Mucosa of descending colon (tissue), 3 donors: Measurements from ENCODE around the gene GRB10. TPM values are rescaled to one million over a fixed set of nuclear protein-coding genes. Genes with fewer than 3 reads are reported as not detected.

Source experiments
- ATAC-seq: fragments of 200-7000 bp; cut with Tn5 transposase; one replicate; pipeline ENCODE4 v1.9.1; 2020; ENCODE audit warnings: mild to moderate bottlenecking, moderate library complexity
- DNase-seq, 3 donors: peaks; one replicate each; pipeline ENCODE4 v3.0.0-alpha.2; 2020
- H3K36me3 ChIP-seq: fragments of 200-600 bp; one replicate; pipeline ENCODE4 v1.8.0; 2021; ENCODE audit warnings: low read depth, mild to moderate bottlenecking
- H3K4me1 ChIP-seq: fragments of 200-600 bp; one replicate; pipeline ENCODE4 v1.8.0; 2021; ENCODE audit warnings: low read depth, mild to moderate bottlenecking
- H3K4me3 ChIP-seq: fragments of 200-600 bp; one replicate; pipeline ENCODE4 v1.8.0; 2021; ENCODE audit warnings: mild to moderate bottlenecking
- H3K9me3 ChIP-seq: fragments of 200-600 bp; one replicate; pipeline ENCODE4 v1.8.0; 2021; ENCODE audit warnings: mild to moderate bottlenecking
- intact Hi-C, 2 donors: fragments of 100-400 bp; cut with DNase I in 1 of 2; cut with micrococcal nuclease in 1 of 2; formaldehyde crosslinking; loops; one replicate each; pipeline versions ENCODE4 v1.11.0 to v1.11.1; 2022; cut with DNase I, micrococcal nuclease
- total RNA-seq, 3 donors: library from RNA; stranded (reverse); fragmentation: NEBNext Ultra II Directional in 2 of 3; extraction: Animal tissue kit (Norgen Biotek cat#: 25700) in 2 of 3; gene quantifications; one replicate each; pipeline versions ENCODE4 v1.2.1 to v1.2.4, GENCODE V29; 2021 to 2023
- TF ChIP-seq, protein P1 (sequence below): fragments of 200-600 bp; IDR thresholded peaks from one replicate; pipeline ENCODE4 v1.8.0; 2022; ENCODE audit warnings: antibody characterized with exemption, mild to moderate bottlenecking
- donor health status: DM: no; HTN: no; CAD: no; lungs with moderate emphysema.
- donor health status: DM: no; HTN: no; CAD: no.
- donor health status: DM: no; HTN: yes; CAD: no.

Gene GRB10
- total RNA-seq, 3 donors from 2014 or later: 9.4 to 56.8 (median 13.0) TPM

DNA sequence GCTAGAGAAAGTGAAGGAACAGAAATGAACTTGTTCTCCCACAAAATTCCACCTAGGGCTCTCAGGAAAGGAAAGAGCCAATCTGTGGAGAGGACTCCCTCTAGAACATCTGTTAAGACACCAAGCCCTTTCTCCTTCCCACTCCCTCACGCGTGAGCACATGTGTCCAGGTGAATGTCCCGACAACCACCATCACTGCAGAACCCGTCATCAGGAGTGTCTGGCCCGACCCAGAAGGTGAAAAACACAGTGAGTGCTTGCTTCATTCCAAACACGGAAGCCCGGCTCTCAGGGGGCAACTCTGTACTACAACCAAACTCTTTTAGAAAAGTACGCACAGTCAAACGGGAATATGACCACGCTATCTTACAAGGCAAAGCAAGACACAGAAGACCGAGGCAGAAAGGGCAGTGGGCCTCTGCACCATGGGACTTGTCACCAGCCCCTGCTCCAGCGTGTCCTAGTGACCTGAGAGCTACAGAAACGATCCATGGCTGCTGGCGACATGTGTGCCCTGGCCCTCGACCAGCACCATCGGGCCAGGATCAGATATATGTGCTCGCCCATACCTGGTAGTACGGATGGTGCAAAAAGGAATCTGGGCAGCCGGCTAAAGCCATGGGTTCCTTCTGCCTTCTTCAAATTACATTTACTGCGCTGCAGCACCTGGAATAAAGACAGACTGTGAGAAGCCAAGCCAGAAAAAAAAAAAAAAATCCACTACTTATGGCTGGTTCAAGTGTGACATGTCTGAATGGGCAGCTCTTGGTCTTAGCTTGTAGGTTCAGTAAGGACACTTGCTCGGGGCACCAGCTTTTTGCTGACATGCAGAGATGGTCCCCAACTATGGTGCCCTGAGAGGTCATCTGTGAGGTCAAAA, 50.8 kb downstream of the GRB10 start:
- intact Hi-C loops: no loop called here
- DNase-seq (no peak), ATAC-seq (no peak)
- no peak overlapping the region for H3K4me3 ChIP-seq
- TF ChIP-seq, protein P1, sequence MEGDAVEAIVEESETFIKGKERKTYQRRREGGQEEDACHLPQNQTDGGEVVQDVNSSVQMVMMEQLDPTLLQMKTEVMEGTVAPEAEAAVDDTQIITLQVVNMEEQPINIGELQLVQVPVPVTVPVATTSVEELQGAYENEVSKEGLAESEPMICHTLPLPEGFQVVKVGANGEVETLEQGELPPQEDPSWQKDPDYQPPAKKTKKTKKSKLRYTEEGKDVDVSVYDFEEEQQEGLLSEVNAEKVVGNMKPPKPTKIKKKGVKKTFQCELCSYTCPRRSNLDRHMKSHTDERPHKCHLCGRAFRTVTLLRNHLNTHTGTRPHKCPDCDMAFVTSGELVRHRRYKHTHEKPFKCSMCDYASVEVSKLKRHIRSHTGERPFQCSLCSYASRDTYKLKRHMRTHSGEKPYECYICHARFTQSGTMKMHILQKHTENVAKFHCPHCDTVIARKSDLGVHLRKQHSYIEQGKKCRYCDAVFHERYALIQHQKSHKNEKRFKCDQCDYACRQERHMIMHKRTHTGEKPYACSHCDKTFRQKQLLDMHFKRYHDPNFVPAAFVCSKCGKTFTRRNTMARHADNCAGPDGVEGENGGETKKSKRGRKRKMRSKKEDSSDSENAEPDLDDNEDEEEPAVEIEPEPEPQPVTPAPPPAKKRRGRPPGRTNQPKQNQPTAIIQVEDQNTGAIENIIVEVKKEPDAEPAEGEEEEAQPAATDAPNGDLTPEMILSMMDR: no peak
- no peaks in the 10 kb centered on the region for H3K4me1 ChIP-seq
- H3K9me3 ChIP-seq: no peaks in the 10 kb centered on the region
- H3K36me3 ChIP-seq: no peaks in the 10 kb centered on the region

DNA sequence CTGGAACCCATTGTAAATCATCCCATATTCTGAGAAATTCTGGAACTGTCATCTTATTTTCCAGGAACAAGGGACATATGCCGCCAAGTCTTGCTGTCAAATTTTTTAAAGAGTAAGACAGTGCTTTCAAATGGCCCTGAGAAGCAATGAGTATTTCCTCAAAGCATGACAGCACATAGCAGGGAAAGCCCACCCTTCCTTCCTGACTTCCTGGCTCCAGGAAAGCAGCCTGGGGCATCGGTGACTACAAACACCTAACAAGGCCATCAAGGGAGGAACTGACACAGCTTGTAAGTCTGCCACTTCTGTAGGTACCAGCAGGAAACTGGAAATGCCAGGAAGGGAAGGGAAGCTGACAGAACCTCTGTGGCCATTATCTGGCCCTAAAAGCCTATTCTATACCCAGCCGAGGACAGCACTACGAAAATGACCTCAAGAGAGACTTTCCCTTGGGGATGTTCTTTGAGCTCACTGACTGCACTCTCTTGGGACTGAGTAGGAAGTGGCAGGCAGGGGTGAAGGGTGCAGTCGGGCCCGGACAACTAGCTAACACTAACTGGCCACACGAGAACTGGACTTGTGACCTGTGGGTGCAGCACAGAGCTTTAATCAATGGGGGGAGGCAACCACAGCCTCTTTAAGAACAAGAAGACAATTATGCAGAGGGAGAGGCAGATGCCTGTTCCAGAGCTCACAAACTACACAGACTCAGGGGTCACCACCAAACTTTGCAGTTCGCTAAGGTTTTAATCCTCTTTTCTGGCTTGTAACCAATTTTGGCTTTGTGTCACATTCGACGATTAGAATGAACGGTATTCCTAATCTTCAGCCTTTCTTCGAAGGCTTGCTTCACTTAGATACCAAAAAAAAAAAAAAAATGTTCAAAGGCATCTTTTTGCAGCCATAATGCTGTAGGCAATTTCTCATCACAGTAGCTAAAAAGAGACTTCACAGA, 52.0 kb downstream of the GRB10 start:
- TF ChIP-seq, protein P1: no peak
- no peaks in the 10 kb centered on the region for H3K9me3 ChIP-seq
- DNase-seq (no peak), ATAC-seq (no peak)
- H3K4me3 ChIP-seq: no peak overlapping the region
- intact Hi-C loops: no loop called here
- H3K36me3 ChIP-seq: no peaks in the 10 kb centered on the region
- no peaks in the 10 kb centered on the region for H3K4me1 ChIP-seq

DNA sequence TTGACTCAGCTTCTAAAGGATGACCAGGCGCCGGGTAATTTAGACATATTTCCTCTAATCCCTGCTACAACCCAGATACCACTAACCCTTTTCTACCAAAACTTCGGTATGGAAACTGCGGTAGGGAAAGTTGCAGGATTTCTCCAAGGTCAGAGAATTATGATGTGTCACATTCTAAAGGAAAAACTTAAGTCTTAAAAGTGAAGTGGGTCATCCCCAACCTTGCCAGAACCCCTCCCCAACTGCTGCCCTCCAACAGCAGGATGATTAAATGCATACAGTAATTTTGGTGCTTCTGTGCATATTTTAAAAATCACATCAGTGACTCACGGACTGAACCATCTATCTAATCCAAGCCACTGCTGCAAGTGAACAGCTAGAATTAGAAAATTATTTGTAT, 52.7 kb downstream of the GRB10 start:
- H3K4me3 ChIP-seq: no peak overlapping the region
- TF ChIP-seq, protein P1: no peak
- no peaks in the 10 kb centered on the region for H3K4me1 ChIP-seq
- H3K36me3 ChIP-seq: no peaks in the 10 kb centered on the region
- intact Hi-C loops: no loop called here
- no peak for ATAC-seq
- no peak for DNase-seq
- H3K9me3 ChIP-seq: no peaks in the 10 kb centered on the region

DNA sequence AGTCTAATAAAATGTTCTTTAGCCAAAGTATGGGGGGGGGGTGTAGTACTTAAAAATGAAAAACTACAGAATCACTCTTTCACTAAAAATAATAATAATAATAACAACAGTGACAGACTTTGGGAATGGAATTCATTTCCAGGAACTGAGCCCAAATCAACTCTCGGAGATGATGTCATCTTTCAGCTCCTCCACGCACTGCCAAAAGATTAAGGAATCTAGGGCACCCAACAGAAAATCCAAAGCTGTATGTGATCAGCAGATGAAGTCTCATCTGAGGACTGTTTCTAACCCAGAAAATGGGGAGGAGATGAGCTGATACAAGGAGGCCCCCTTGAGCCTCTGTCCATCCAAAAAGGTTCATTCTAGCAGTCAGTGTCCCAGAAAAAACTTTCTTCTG, 54.5 kb downstream of the GRB10 start:
- TF ChIP-seq, protein P1: no peak
- no peaks in the 10 kb centered on the region for H3K36me3 ChIP-seq
- intact Hi-C loops: no loop called here
- H3K9me3 ChIP-seq: no peaks in the 10 kb centered on the region
- H3K4me3 ChIP-seq: no peak overlapping the region
- DNase-seq (no peak), ATAC-seq (no peak)
- no peaks in the 10 kb centered on the region for H3K4me1 ChIP-seq

DNA sequence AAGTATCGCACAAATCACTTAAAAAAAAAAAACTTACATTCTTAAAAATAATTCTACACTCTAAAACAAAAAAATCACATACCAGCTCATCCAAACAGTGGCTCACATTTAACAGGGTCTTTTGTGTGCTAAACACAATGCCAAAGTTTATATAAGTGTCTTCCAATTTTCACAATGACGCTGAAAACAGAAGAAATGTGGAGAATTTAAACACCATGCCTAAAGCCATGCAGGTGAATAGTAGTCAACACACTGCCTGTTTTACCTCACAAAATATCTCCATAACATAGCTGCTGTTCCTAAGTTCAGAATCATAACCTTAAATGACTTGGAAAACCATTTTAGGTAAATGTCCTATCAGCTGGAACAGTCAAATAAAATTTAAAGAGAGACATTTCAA, 55.0 kb downstream of the GRB10 start:
- intact Hi-C loops: no loop called here
- Histone ChIP-seq H3K4me1 (no peaks in the 10 kb centered on the region), H3K9me3 (no peaks in the 10 kb centered on the region), H3K4me3 (no peak overlapping the region), H3K36me3 (no peaks in the 10 kb centered on the region)
- TF ChIP-seq, protein P1: no peak
- DNase-seq: no peak
- ATAC-seq: no peak
